NOMO-1 treated with DMSO at 0.1 percent for 48 hours (cell line): ENCODE results near the gene SLC15A2.
A peak's percentile ranks its signal among the peaks of the same experiment; 100 is the strongest.
"Not testable (repeated sequence)": the region's sequence is repeated elsewhere in the genome, so short reads cannot be mapped to it uniquely, and the experiment has no call there.

Experiments used
- DNase-seq: peaks from one replicate; lab custom pipeline; 2025; ENCODE audit not compliant: unreplicated experiment; lab: John Stamatoyannopoulos, UW

The SLC15A2 gene

GRCh38 chr3:121894301-121894990, at the start of gene SLC15A2:
Gene SLC15A2 (plus strand): TSS chr3:121894401. CDS start chr3:121894477, 76 bp downstream.
- no peak for DNase-seq

GRCh38 chr3:121844892-121845291, 49.3 kb upstream of the SLC15A2 start:
- no peak for DNase-seq

- no peak for DNase-seq
These were observed 41.9 kb upstream of the SLC15A2 start for GRCh38 chr3:121852256-121852655.

GRCh38 chr3:121855555-121855954, 38.6 kb upstream of the SLC15A2 start:
- DNase-seq, result no peak

GRCh38 chr3:121857778-121858177, 36.4 kb upstream of the SLC15A2 start:
- DNase-seq, result not testable (repeated sequence)

- DNase-seq, result not testable (repeated sequence)
These were observed 31.0 kb upstream of the SLC15A2 start for GRCh38 chr3:121863247-121863646.

- no peak for DNase-seq
These were observed 30.4 kb upstream of the SLC15A2 start for GRCh38 chr3:121863801-121864200.

GRCh38 chr3:121869736-121870135, 24.5 kb upstream of the SLC15A2 start:
- peak; percentile 71 for DNase-seq

- no peak for DNase-seq
These were observed 23.5 kb upstream of the SLC15A2 start for GRCh38 chr3:121870717-121871116.

- DNase-seq, result peak; percentile 74
These were observed 22.8 kb upstream of the SLC15A2 start for GRCh38 chr3:121871430-121871829.

GRCh38 chr3:121878411-121878810, 15.8 kb upstream of the SLC15A2 start:
- no peak for DNase-seq

- no peak for DNase-seq
These were observed 10.7 kb upstream of the SLC15A2 start for GRCh38 chr3:121883507-121883906.

GRCh38 chr3:121885386-121885785, 8.8 kb upstream of the SLC15A2 start:
- DNase-seq, result no peak

- DNase-seq, result peak; percentile 3
These were observed 920 bp downstream of the SLC15A2 start for GRCh38 chr3:121895121-121895520.

GRCh38 chr3:121895736-121896135, 1.5 kb downstream of the SLC15A2 start:
- DNase-seq, result no peak

- DNase-seq, result no peak
These were observed 2.6 kb downstream of the SLC15A2 start for GRCh38 chr3:121896823-121897222.

GRCh38 chr3:121897296-121897695, 3.1 kb downstream of the SLC15A2 start:
- DNase-seq, result no peak

GRCh38 chr3:121913305-121913990, 19.2 kb downstream of the SLC15A2 start:
- DNase-seq, result peak; percentile 13

GRCh38 chr3:121914081-121914998, 20.1 kb downstream of the SLC15A2 start:
- DNase-seq, result peak; percentile 12

GRCh38 chr3:121916189-121916588, 22.0 kb downstream of the SLC15A2 start:
- no peak for DNase-seq

GRCh38 chr3:121918779-121919483, 24.7 kb downstream of the SLC15A2 start:
- no peak for DNase-seq
